ENCODE results near the gene CPN2. TPM values are rescaled to one million over a fixed set of nuclear protein-coding genes. Genes with fewer than 3 reads are reported as not detected.

Gene CPN2
- total and polyA plus RNA-seq, 2 of the 13 experiments (the other 11 are each of a cell fraction or from before 2014, with no cell fraction given): 26.7 to 27.7 TPM

- TF ChIP-seq ZNF776 (CRISPR knock-in tag; IDR thresholded peaks at IDR 0.05): peak; percentile 54; the same call in 1 of the 2 replicates
- 0 out of 2 replicates have a peak, but pooled peaks have one; percentile 19 for TF ChIP-seq YEATS4 (CRISPR knock-in tag; IDR thresholded peaks at IDR 0.05; ENCODE audit: borderline replicate concordance)
- no peak for TF ChIP-seq NFYB (CRISPR knock-in tag; IDR thresholded peaks at IDR 0.05)
- peak; percentile 49; the same call in 1 of the 2 replicates for TF ChIP-seq KDM5B (CRISPR knock-in tag; IDR thresholded peaks at IDR 0.05; ENCODE audit: borderline replicate concordance)
- 0 out of 2 replicates have a peak, but pooled peaks have one; percentile 11 for TF ChIP-seq MYC (CRISPR knock-in tag; IDR thresholded peaks at IDR 0.05; ENCODE audit: borderline replicate concordance)
- TF ChIP-seq ZNF407 (CRISPR knock-in tag; IDR thresholded peaks at IDR 0.05; ENCODE audit: not compliant biosample characterization): no peak
- 0 out of 2 replicates have a peak, but pooled peaks have one; percentile 55 for TF ChIP-seq ZSCAN20 (CRISPR knock-in tag; IDR thresholded peaks at IDR 0.05; ENCODE audit: borderline replicate concordance)
- no peak for TF ChIP-seq IRF9 (CRISPR knock-in tag; IDR thresholded peaks at IDR 0.05; ENCODE audit: borderline replicate concordance)
Measured at GRCh38 chr3:194396859-194397756, 46.0 kb upstream of the CPN2 start (continued).
